ENCODE data around the gene CASP7. TPM values are rescaled to one million over a fixed set of nuclear protein-coding genes. Genes with fewer than 3 reads are reported as not detected.

CASP7 gene
- total RNA-seq, 2 donors from 2014 or later, result 76.9 to 139 TPM

GRCh38 chr10:113754125-113754524, 74.4 kb downstream of the CASP7 start:
- Histone ChIP-seq H3K36me3 (no peaks in the 10 kb centered on the region), H3K4me3 (no peak overlapping the region), H3K4me1 (peaks cover 20% of the 10 kb centered on the region), H3K27me3 (no peaks in the 10 kb centered on the region), H3K27ac (no peak overlapping the region), H3K9ac (ENCODE audit: low read depth in 2 of 2, low read length in 2 of 2) (no peak overlapping the region), H3K9me3 (no peaks in the 10 kb centered on the region)
- no peak for DNase-seq
- intact Hi-C loops (cut with DNase I), result no loop called here
- TF ChIP-seq CTCF (IDR thresholded peaks at IDR 0.05), result no peak

GRCh38 chr10:113754768-113755167, 75.1 kb downstream of the CASP7 start:
- no peaks in the 10 kb centered on the region for H3K27me3 ChIP-seq
- peak; percentile 77 for DNase-seq
- no peak overlapping the region for H3K9ac ChIP-seq (ENCODE audit: low read depth in 2 of 2, low read length in 2 of 2)
- no peaks in the 10 kb centered on the region for H3K9me3 ChIP-seq
- intact Hi-C loops (cut with DNase I), result no loop called here
- H3K4me1 ChIP-seq, result peaks cover 20% of the 10 kb centered on the region
- TF ChIP-seq CTCF (IDR thresholded peaks at IDR 0.05), result no peak
- H3K36me3 ChIP-seq, result no peaks in the 10 kb centered on the region
- H3K4me3 ChIP-seq, result no peak overlapping the region
- peak overlapping the region; percentile 28 for H3K27ac ChIP-seq

- Histone ChIP-seq H3K36me3 (no peaks in the 10 kb centered on the region), H3K4me3 (no peak overlapping the region), H3K4me1 (peaks cover 10% of the 10 kb centered on the region), H3K27ac (no peak overlapping the region), H3K9me3 (no peaks in the 10 kb centered on the region), H3K27me3 (no peaks in the 10 kb centered on the region), H3K9ac (ENCODE audit: low read depth in 2 of 2, low read length in 2 of 2) (no peak overlapping the region)
- DNase-seq, result no peak
- intact Hi-C loops (cut with DNase I), result no loop called here
- no peak for TF ChIP-seq CTCF (IDR thresholded peaks at IDR 0.05)
Observed at GRCh38 chr10:113756940-113757543, 77.3 kb downstream of the CASP7 start.

GRCh38 chr10:113762083-113762482, 82.4 kb downstream of the CASP7 start:
- no peak overlapping the region for H3K4me3 ChIP-seq
- no peak for TF ChIP-seq CTCF (IDR thresholded peaks at IDR 0.05)
- no peaks in the 10 kb centered on the region for H3K36me3 ChIP-seq
- H3K9ac ChIP-seq (ENCODE audit: low read depth in 2 of 2, low read length in 2 of 2), result no peak overlapping the region
- no peaks in the 10 kb centered on the region for H3K9me3 ChIP-seq
- no peaks in the 10 kb centered on the region for H3K4me1 ChIP-seq
- DNase-seq, result no peak
- no peak overlapping the region for H3K27ac ChIP-seq
- no peaks in the 10 kb centered on the region for H3K27me3 ChIP-seq
- intact Hi-C loops (cut with DNase I), result no loop called here

- TF ChIP-seq CTCF (IDR thresholded peaks at IDR 0.05), result no peak
- no peak for DNase-seq
- Histone ChIP-seq H3K9me3 (no peaks in the 10 kb centered on the region), H3K27me3 (no peaks in the 10 kb centered on the region), H3K27ac (no peak overlapping the region), H3K9ac (ENCODE audit: low read depth in 2 of 2, low read length in 2 of 2) (no peak overlapping the region), H3K4me3 (no peak overlapping the region), H3K4me1 (no peaks in the 10 kb centered on the region), H3K36me3 (no peaks in the 10 kb centered on the region)
- intact Hi-C loops (cut with DNase I), result no loop called here
Observed at GRCh38 chr10:113764582-113764981, 84.9 kb downstream of the CASP7 start.

Data from colonic mucosa (tissue), 4 donors.